HG03378 (cell line): Measurements from ENCODE around the gene KIF26A.

Experiments
- ATAC-seq: cut with Tn5 transposase; IDR thresholded peaks from one replicate; pipeline ENCODE4 v1.9.1; 2021; ENCODE audit warnings: mild to moderate bottlenecking, moderate library complexity; ENCODE audit not compliant: unreplicated experiment

KIF26A gene

DNA sequence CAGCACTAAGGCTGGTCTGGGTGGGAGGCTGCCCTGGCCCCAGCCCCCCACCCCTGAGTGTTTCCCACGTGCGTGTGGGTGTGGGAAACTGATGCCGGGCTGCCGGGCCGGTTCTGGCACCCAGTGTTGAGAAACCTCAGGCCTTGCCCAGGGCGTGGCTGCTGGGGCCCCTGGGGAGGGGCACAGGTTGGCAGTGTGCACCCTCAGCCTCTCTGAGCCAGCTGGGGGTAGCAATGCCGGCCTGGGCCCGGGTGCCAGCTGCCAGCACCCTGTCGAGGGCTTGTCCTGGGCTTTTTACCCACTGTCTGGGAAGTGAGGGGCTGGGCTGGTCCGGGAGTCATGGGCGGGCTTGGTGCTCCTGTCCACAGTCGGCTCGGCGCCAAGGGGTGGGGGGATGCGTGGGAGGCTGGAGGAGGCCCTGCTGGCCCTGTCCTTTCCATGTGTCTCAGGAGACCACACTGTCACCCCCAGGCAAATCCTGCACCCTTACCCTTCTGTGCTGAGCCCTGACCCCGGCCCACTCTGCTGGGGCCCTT is 37.2 kb upstream of the KIF26A start:
- no peak for ATAC-seq

DNA sequence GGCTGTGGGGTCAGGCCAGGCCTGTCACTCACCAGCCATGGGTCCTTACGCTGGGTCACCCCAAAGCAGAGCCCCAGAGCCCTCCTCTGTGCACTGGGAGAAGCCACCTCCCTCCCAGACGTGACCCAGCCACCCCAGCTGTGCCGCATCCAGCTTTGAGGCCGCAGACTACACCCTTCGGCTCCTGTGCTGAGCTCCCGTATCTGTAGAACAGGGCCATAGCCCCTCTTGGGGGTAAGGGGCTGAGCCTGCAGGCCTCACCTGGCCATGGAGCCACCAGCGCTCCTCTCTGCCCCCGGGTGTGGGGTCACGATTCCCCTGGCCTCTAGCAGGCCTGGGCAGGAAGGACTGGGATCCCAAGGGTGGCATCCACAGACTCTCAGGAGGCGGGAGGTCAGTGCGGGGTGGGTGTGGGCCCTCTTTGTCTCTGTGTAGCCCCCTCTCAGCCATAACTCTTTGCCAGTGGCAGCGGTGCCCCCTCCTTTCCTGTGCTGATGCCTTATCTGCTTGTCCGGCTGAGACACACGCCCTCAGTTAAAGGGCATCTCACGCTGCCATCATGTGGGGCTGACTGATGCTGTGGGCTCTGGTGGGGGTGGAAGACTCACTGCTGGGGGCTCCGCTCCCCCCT is 36.6 kb upstream of the KIF26A start:
- ATAC-seq: no peak

DNA sequence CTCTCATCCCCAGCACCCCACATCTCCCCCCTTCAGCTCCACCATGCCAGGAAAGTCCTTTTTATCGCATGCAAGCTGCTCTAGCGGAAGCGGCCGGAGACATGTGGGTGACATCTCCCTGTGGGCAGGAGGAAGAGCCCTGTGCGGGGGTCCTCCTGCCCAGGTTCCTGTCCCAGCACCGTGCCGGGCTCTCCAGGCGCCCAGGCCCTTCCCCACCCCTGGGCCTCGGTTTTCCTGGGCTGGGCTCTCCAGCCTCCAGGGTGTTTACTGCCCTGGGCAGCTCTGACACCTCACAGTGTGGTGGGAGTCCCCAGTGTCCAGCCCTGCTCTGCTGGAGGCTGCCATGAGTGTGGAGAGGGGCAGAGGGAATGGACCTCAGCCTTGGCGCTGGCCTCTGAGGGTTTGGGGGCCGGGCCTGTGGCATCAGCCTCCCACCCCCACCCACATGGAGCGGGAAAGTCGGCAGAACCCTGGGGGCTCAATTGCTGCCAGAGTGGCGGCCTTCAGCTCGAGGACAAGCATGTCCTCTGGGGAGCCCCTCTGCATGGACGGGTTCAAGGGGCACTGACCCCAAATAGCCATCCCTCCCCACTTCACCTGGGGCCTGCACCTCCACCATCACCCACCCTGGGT is 36.0 kb upstream of the KIF26A start:
- no peak for ATAC-seq

DNA sequence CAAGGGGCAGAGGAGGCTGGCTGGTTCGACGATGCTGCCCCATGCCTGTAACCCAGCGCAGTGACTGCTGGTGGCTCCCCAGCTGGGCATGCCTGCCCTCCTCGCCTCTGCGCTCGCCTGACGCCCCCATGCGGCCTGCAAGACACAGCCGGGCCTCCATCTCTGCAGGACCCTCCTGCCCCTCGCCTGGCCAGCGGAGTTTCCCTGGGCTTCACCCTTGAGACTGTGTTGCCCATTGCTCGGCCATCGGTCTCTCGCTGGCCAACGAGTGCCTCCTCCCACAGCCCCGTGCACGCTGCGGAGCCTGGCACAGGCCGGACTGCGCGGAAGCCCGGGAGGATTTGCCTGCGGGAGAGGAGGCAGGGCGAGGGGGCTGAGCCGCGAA is 35.3 kb upstream of the KIF26A start:
- ATAC-seq: no peak

DNA sequence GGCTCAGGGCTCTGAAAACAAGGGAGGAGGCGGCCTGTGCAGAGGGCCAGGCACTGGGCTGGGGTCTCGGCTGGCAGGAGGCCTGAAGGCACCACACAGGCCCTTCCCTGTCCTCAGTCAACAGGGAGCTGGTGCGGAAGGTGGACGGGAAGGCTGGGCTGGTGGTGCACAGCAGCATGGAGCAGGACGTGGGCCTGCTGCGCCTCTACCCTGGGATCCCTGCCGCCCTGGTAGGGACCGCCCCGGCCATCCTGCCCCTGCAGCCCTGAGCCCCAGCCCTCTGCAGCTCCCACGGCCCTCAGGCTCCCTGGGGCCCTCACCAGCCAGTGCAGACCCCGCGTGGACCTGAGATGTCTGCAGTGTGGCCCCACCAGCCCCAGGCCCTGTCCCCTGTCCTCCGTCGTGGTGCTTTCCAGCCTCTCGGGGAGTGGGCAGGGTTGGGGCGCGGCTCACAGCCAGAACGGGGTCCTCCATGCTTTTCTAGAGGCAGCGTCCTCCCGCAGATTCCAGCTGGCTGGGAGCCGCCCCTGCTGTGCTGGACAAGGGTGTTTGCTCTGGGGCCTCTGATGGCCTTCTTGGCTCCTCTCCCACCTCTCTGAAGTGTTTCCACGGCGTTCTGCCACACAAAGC is 34.8 kb upstream of the KIF26A start:
- ATAC-seq: no peak

DNA sequence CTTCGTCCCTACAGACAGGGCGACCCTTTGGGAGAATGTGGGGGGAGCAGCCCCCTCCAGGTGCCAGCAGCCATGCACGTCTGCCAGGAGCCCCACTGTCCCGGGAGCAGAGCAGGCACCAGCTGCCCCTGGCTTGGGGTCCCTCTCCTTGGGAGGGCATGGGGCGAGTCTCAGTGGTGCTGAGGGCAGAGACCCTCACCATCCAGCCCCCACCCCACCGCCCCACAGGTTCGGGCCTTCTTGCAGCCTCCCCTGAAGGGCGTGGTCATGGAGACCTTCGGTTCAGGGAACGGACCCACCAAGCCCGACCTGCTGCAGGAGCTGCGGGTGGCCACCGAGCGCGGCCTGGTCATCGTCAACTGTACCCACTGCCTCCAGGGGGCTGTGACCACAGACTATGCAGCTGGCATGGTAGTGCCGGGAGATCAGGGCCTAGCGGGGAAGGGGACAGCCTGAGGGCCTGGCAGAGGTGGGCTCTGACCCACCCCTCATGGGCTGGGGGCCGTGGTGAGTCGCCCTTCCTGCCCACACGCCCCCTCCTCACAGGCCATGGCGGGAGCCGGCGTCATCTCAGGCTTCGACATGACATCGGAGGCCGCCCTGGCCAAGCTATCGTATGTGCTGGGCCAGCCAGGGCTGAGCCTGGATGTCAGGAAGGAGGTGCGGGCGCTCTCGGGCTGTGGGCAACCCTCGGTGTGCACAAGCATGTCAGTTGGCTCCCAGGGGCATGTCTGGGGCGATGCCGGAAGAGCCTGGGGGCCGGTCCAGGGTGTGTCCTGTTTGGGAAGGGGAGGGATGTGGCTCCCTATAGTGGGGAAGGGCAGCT is 34.1 kb upstream of the KIF26A start:
- ATAC-seq: no peak

DNA sequence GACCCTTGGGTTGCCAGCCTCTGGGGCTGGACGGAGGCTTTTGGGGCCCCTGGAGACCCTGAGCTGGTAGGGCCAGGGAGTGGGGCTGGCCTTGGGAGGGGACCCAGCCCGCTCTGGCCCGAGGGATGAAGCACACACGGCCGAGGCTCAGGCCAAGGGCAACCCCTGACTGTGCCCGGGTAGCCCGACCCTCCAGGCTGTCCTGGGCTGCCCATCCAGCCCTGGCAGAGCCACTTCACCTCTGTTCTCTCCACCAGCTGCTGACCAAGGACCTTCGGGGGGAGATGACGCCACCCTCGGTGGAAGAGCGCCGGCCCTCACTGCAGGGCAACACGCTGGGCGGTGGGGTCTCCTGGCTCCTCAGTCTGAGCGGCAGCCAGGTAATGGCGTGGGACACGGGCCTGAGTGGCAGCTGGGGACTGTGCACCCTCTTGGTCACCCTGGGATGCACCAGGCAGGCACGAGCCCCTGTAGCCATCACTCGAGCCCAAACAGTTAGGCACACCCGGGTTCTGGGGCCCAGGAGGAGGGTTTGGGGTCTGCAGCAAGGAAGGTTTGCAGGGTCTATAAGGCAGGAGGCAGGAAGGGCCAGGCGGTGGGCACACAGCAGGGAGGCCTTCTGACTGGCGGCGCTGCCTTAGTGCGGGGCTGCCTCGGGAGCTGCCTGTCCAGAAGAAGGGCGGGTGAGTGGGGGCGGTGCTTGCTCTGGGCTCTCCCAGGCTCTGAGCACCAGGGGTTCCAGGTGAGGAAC is 33.1 kb upstream of the KIF26A start:
- no peak for ATAC-seq

DNA sequence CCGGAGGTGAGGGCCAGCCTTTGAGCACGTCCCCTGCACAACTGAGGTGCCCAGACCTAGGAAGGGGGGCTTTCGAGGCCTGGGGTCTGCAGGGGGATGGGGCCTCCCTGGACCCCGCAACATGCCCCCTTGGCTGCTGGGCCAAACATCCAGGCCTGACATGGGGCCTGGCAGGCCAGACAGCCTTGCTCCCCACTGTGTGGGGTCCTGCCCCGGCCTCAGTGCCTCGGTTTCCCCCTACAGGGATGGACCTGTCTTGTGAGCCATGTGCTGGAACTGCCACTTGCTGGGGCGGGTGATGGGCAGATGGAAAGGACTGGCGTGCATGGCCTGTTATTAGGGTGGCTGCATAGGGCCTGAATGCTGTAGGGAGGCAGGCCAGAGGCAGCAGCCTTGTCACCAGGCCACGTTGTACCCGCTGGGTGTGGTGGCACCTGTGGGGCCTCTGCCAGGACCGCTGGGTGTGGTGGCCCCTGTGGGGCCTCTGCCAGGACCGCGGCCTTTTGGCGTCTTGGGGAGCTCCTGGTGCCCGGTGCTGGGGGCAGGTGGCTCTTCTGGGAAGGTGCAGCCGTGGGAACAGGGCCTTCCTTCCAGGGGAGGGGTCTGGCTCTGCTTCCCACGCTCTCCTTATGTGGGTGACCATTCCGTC is 32.4 kb upstream of the KIF26A start:
- no peak for ATAC-seq

DNA sequence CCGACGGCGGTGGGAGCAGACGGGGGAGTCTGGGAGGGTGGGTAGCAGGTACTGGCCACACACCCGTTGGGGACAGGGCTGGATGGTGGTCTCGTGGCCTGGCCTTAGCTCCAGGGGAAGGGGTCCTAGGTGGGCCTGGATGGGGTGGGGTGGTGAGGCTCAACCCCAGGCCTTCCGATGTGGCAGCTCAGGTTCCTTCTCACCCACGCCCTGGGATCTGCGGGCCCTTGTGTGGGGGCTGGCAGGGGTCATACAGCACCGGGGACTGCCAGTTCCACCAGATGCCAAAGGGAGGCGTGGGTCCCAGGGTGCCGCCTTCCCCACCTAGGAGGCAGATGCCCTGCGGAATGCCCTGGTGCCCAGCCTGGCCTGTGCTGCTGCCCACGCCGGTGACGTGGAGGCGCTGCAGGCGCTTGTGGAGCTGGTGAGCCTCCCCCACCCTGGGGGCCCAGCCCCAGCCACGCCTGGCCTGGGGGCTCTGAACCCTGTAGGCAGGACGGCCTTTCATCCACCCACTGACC is 31.9 kb upstream of the KIF26A start:
- no peak for ATAC-seq

DNA sequence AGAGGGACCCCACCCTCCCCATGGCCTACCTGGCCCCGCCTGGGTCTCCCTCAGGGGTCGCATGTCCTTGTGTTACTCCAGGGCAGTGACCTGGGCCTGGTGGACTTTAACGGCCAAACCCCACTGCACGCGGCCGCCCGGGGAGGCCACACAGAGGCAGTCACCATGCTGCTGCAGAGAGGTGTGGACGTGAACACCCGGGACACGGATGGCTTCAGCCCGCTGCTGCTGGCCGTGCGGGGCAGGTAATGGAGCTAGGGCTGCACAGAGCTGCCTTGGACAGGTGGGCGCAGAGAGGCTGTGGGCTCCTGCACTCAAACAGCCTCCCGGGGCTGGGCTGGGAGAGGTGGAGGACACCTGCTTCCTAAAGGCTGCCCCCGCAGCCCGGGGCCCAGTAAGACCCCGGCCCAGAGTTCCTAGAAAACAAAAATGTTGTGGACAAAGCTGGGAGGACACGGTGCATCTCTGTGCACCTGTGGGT is 31.2 kb upstream of the KIF26A start:
- no peak for ATAC-seq

DNA sequence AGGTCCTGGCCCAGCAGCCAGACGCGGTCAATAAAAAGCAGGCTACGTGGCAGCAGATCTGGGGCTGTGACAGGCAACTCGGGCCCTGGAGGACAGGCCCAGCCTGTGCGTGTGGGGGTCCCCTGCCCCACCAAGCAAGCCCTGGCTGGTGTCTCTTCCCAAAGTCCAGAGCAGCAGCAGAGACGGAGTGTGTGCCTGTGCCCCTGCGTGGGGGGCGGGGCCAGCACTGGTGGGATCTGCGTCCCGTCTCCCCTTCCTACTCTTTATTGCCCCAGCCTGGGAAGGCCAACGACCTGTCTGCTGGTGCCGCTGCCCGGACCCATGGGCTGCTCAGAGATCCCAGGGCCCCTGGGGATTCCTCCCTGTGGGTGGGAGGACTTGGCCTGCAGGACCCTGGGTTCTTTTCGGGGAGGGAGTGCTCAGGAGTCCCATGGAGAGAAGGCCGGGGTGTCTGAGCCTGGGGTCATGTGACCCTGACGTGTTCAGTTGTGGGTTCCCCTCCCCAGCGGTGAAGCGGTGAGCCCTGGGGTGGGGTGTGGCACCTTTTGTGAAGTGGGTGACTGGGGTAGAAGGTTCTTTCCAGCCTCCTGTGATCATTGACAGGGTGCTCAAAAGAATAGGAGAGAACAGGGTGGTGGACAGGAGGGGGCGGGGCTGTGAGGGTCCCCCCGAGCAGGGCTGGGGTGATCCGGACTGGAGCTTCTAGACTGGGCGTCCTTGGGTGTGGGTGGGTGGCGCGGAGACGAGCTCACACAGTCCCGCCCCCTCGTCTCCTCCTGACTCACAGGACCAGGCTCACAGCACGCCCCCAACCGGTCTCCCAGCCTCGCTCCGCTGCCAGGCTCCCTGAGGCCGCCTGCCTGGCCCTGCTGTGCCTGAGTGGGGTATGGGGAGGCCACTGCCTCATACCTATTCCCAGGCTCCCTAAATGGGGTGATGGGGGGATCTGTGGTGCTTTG is 30.5 kb upstream of the KIF26A start:
- ATAC-seq: no peak

DNA sequence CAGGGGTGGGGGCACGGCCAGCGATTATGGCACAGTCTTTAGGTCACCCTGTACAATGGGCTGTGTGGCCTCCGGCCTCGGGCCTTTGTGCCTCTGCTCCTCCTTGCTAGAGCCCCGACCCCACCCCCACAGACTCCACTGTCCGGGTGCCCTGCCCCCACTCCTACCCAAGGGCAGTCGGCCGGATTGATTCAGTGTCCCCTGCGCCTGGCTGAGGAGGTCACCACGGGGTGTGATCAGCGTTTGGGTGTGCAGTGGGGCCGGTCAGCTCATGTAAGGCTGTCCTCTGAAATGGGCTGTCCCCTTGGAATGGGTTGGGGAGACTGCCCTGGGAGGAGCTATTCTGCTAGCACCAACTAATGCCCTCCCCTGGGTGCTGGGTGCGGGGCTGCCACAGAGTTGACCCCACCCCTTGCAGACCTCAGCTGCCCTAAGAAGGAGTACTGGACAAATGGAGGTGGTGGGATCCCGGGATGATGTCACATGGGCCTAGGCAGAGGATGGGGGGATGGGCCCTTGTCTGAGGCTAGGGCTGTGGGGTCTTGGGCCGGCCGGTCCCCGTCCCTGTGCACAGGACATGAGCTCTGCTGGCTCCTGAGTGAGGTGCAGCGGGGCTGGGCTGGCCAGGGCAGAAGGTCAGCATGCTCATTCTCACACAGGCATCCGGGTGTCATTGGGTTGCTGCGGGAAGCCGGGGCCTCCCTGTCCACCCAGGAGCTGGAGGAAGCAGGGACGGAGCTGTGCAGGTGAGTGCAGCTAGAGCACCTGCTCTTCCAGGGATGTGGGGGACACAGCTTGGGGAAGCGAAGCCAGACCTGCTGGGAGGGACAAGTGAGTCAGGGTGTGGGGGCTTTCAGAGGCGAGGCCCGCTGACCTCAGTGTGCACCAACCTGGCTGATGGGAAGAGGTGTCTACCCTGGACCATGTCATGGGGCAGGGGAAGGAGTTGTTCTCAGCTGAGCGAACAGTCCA is 29.5 kb upstream of the KIF26A start:
- ATAC-seq: no peak

DNA sequence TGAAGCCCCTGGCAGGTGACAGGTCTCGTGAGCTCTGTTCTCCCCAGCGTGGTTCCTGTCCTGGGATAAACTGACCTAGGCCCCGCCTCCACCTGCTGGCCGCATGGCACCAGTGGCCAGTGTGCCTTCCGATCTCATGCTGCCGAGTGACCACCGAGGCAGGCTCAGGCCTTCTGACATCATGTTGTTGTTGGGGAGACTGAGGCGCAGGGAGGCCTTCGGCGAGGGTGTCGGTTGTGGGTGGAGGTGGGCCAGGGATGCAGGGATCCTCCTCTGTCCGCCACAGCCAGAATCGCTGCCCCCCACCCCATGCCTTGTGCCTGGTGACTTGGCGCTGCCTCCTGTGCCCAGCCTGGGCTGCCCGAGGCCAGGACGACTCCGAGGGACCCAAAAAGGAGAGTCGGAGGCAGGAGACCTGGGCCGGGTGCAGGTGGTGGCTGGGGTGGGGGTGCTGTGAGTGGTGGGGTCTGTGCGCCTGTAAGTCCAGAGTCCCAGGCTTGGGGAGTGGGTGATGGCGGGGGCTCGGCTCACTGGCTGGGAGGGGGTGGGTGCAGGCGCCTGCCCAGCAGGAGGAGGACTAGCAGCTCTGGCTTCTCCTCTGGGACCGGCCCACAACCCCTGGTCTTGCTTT is 28.5 kb upstream of the KIF26A start:
- no peak for ATAC-seq

DNA sequence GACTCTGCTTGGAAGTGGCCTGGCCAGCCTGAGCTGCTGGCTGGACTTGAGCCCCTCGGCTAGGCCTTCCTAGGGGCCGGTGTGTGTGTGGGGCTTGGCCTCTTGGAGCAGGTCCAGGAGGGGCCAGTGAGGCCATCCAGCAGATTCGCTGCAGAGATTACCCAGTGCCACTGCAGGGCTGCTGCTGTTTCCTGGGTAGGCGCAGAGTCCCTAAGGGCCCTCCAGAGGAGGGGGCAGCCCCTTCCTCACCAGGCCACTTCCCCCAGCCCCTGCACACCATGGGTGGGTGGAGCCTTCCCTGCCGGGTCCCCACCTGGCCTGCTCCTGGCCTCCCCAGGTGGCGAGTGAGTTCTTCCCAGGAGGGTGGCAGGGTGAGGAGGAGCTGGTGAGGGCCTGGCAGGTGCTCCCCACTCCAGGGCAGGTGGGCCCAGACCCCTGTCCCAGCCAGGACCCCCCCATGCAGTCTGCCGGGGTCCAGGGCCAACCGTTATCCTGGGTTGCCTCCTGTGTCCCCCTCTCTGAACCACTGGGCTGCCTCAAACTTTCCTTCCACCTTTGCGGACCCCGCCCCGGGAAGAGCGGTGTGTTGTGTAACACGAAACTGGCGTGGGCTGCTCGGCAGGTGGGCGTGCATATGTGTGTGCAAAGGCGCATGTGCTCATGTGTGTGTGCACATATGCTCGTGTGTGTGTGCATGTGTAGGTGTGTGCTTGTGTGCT is 27.7 kb upstream of the KIF26A start:
- ATAC-seq: no peak

DNA sequence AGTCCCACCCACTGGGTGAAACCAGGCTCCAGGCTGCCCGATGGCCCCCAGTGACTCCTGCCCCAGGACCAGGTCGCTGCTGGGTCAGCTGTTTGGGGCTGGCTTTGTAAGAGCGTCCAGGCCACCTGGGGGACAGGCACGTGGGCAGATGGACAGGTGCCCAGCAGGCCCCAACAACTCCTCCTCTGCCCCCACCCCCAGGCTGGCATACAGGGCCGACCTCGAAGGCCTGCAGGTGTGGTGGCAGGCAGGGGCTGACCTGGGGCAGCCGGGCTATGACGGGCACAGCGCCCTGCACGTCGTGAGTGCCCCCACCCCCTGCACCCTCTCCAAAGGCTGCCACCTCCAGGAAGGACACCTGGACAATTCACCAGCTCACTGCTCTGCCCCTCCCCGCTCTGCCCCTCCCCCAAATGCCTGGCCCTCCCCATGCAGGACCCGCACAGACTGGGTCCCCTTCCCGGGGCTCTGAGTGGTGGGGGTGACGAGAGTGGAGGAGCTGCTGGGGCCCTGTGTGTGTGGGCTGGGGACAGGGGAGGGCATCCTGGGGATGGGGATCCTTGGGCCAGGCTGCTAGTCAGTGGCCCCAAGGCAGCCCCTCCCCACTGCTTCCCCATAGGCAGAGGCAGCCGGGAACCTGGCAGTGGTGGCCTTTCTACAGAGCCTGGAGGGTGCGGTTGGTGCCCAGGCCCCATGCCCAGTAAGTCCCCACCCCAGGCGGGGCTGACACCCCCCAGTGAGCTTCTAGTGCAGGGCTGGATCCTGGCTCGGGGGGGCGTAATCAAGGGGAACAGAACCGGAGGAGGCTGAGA is 26.9 kb upstream of the KIF26A start:
- ATAC-seq: no peak

DNA sequence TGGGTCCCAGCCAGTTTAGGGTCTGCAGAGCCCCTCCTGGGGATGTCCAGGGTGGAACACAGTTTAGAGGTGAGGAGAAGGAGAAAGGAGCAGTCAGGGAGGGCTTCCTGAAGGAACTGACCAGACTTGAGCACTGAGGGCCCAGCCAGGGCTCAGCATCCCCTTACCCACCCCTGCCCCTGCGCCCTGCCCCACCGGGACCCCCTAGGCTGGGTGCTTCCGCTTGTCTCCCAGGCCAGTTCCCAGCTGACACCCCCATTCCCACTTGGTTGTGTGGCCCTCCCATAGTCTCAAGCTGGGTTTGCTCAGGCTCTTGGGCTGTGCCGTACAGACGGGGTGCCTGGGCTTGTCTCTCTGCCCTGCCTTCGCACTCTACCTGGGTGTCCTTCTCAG is 26.3 kb upstream of the KIF26A start:
- ATAC-seq: no peak
